GM12892 (cell line): ENCODE measurements around the gene CARF.
"Not testable (repeated sequence)": the region's sequence is repeated elsewhere in the genome, so short reads cannot be mapped to it uniquely, and the experiment has no call there.

Experiments used
- DNase-seq: peaks from one replicate; pipeline ENCODE4 v3.0.0; 2011; ENCODE audit not compliant: insufficient read length
- FAIRE-seq: peaks from 2 replicates; lab custom pipeline; 2011; peaks lifted over from hg19 to GRCh38; lab: Jason Lieb, UNC
- POLR2A ChIP-seq: IDR thresholded peaks from 2 replicates; pipeline ENCODE4 v1.6.1; 2011; ENCODE audit warnings: low read depth, low read length, control low read depth
- POLR2AphosphoS5 ChIP-seq: IDR thresholded peaks from 2 replicates; pipeline ENCODE4 v1.6.1; 2011; ENCODE audit warnings: low read depth, low read length, control low read depth
- TAF1 ChIP-seq: IDR thresholded peaks from 2 replicates; pipeline ENCODE4 v1.6.1; 2011; ENCODE audit warnings: low read depth, mild to moderate bottlenecking, control low read depth, low read length, borderline replicate concordance

Gene CARF

GRCh38 chr2:202950592-202950991 lies 38.5 kb downstream of the CARF start:
- FAIRE-seq (peak; percentile 42), DNase-seq (no peak)
- TF ChIP-seq POLR2A = no peak
- no peak for TF ChIP-seq TAF1
- TF ChIP-seq POLR2AphosphoS5 = no peak

DNA sequence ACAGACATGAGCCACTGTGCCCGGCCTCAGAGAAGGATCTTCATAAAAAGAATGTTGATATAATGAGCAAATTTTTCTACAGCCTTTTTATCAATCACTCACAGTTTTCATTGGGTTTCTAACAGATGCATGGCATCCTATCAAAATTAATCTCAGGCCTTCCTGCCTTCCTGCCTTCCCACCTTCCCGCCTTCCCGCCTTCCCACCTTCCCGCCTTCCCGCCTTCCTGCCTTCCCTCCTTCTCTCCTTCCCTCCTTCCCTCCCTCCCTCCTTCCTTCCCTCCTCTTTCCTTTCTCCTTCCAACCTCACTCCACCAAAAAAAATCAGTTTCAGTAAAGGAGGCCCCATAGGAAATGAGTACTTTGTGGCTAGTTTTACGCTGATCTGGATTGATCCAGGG lies 48.4 kb downstream of the CARF start:
- TF ChIP-seq TAF1 (no peak), POLR2A (no peak), POLR2AphosphoS5 (no peak)
- DNase-seq (no peak), FAIRE-seq (no peak)

DNA sequence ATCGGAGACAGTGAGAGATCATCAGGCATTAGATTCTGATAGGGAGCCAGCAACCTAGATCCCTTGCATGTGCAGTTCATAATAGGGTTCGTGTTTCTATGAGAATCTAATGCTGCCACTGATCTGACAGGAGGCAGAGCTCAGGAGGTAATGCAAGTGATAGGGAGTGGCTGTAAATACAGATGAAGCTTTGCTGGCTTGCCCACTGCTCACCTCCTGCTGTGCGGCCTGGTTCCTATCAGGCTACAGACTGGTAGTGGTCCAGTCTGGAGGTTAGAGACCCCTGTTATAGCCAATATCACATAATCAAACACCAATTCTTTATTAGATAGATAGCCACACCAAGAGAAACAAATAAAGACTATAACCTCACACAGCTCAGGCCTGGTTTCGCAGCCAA lies 51.6 kb downstream of the CARF start:
- no peak for TF ChIP-seq POLR2AphosphoS5
- no peak for TF ChIP-seq POLR2A
- TF ChIP-seq TAF1 = no peak
- FAIRE-seq (no peak), DNase-seq (no peak)

- no peak for TF ChIP-seq POLR2A
- no peak for TF ChIP-seq TAF1
- no peak for TF ChIP-seq POLR2AphosphoS5
- peak; percentile 71 for FAIRE-seq
- DNase-seq = peak; percentile 15
These were observed 53.9 kb downstream of the CARF start for GRCh38 chr2:202965810-202966460.

- DNase-seq, FAIRE-seq: not testable (repeated sequence)
These were observed 57.3 kb downstream of the CARF start for GRCh38 chr2:202969404-202969803.

DNA sequence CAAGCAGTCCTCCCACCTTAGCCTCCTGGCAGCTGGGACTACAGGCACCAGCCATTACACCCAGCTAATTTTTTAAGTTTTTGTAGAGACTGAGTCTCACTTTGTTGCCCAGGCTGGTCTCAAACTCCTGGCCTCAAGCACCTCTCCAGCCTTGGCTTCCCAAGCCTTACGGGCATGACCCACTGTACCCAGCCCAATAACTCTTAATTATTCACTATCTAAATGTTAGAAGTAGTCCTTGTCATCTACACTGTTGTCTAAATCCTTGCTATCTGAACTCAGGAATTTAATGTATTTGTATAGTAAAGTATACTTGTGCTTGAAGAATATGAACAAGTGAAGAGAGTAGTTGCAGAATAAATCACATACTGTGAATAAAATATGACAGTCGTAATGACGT lies 64.7 kb downstream of the CARF start:
- DNase-seq (no peak), FAIRE-seq (no peak)
- TF ChIP-seq POLR2A (no peak), TAF1 (no peak), POLR2AphosphoS5 (no peak)

GRCh38 chr2:202982779-202983491 lies 70.9 kb downstream of the CARF start:
- FAIRE-seq (no peak), DNase-seq (no peak)
- TF ChIP-seq POLR2A (no peak), TAF1 (no peak), POLR2AphosphoS5 (no peak)

- FAIRE-seq = no peak
- TF ChIP-seq POLR2A (no peak), TAF1 (no peak), POLR2AphosphoS5 (no peak)
- DNase-seq = no peak
These were observed 77.7 kb downstream of the CARF start for GRCh38 chr2:202989749-202990148.

DNA sequence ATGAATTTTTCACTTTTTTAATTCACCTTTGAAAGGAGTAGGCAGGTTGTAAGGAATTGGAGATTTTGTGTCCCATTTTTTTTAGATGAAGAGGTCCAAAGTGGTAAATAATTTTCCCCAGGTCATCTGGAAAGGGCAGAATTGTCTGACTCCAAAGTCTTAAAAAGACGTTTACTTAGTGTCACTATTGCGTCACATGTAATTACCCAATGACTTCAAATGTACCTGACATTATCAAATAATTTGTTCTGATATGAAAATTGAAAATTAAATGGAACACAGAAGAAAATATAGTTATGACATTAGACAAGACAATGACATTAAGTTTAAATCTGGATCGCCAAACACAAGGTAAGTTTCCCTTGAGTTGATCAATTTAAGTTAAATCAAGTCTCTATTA lies 78.4 kb downstream of the CARF start:
- FAIRE-seq (no peak), DNase-seq (no peak)
- TF ChIP-seq TAF1 = no peak
- no peak for TF ChIP-seq POLR2A
- no peak for TF ChIP-seq POLR2AphosphoS5

DNA sequence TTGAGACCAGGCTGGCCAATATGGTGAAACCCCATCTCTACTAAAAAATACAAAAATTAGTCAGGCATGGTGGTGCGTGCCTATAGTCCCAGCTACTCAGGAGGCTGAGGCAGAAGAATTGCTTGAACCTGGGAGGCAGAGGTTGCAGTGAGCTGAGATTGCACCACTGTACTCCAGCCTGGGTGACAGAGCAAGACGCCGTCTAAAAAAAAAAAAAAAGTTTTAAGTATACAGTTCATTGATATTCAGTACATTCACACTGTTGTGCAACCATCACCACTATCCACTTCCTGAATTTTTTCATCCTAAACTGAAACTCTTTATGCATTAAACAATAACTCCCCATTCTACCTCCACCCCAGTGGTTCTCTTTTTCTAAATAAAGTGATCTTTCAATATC lies 85.0 kb downstream of the CARF start:
- DNase-seq, FAIRE-seq: not testable (repeated sequence)

- no peak for DNase-seq
- TF ChIP-seq TAF1 (no peak), POLR2A (no peak), POLR2AphosphoS5 (no peak)
- FAIRE-seq = no peak
These were observed 90.2 kb downstream of the CARF start for GRCh38 chr2:203002054-203002821.

DNA sequence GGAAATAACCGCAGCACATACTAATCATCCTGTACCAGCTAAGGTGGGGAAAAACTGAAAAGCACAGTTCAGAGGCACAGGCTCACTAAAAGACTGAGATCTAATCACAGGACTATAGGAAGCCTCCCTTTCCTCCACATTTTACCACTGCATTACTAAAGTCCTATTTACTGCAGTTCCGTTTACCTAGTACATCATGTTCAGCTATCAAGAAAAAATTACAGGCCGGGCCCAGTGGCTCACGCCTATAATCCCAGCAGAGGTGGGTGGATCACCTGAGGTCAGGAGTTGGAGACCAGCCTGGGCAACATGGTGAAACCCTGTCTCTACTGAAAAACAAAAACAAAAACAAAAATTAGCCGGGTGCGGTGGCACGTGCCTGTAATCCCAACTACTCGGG lies 91.6 kb downstream of the CARF start:
- FAIRE-seq (no peak), DNase-seq (no peak)

More for the DNA sequence above, 91.6 kb downstream of the CARF start:
- TF ChIP-seq POLR2AphosphoS5 (no peak), POLR2A (no peak), TAF1 (no peak)
